ENCODE measurements around the gene ACTG1. TPM values are rescaled to one million over a fixed set of nuclear protein-coding genes. Genes with fewer than 3 reads are reported as not detected.
A peak's percentile ranks its signal among the peaks of the same experiment; 100 is the strongest.

The ACTG1 gene
- total and polyA plus RNA-seq, 12 donors: 290 to 1,180 (median 345) TPM

DNA sequence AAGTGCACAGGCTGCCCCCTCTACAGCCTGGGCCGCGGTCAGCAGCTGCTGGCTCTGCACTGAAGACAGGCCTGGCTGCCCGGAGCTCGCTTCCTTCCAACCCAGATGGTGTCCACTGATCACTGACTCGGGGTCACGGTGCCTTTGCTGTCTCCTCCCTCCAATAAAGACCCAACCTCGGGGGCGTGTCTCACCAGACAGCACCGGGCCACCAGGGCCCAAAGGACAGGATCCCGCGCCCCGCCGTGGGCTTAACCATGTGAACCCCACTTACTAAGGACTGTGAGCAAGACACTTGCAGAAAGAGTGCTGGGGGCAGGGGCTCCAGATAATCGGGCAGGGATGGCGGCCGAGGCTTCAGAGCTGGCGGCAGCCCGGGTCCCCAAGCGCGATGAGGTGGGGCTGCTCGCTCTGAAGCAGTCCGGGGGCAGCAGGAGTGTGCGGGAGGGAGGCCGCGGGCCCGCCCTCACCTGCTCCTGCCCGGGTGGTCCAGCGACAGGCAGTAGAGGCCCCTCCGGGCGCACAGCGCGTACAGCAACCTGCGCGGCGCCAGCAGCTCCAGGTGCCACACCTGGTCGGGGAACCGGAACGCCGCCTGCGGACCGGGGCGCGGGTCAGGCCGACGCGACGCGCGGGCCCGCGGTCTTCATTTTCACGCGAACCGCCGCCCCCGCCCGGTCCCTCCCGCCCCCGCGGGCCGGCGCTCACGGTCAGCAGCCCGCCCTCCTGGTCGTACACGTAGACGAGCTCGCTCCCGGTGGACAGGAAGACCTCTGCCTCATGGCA, 39.1 kb upstream of the ACTG1 start:
- ATAC-seq: peak in 4 of 8 donors; percentile 1 to 30 (median 12)
- DNase-seq: peak in 1 of 2 donors; percentile 27
- peaks cover 17 to 47% (median 41%) of the 10 kb centered on the region in 9 donors for H3K4me1 ChIP-seq
- H3K9me3 ChIP-seq: no peaks in the 10 kb centered on the region
- H3K4me3 ChIP-seq: peak overlapping the region; percentile 78 to 99 (median 96)
- intact Hi-C loops (cut with DNase I): loop anchor here in 1 of 10 donors (5.0 kb wide), 1 partner anchor 34 kb away; no protein-coding TSS in a partner anchor
- peaks cover 0 to 52% (median 22%) of the 10 kb centered on the region in 9 donors for H3K36me3 ChIP-seq
- no peaks in the 10 kb centered on the region for H3K27me3 ChIP-seq
- H3K27ac ChIP-seq: peak overlapping the region; percentile 25 to 95 (median 92)
- 1% methylated on average over 51 to 68 of the region's 69 CpGs for WGBS, 2 donors
- TF ChIP-seq, protein P1, sequence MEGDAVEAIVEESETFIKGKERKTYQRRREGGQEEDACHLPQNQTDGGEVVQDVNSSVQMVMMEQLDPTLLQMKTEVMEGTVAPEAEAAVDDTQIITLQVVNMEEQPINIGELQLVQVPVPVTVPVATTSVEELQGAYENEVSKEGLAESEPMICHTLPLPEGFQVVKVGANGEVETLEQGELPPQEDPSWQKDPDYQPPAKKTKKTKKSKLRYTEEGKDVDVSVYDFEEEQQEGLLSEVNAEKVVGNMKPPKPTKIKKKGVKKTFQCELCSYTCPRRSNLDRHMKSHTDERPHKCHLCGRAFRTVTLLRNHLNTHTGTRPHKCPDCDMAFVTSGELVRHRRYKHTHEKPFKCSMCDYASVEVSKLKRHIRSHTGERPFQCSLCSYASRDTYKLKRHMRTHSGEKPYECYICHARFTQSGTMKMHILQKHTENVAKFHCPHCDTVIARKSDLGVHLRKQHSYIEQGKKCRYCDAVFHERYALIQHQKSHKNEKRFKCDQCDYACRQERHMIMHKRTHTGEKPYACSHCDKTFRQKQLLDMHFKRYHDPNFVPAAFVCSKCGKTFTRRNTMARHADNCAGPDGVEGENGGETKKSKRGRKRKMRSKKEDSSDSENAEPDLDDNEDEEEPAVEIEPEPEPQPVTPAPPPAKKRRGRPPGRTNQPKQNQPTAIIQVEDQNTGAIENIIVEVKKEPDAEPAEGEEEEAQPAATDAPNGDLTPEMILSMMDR (IDR thresholded peaks at IDR 0.05): no peak

DNA sequence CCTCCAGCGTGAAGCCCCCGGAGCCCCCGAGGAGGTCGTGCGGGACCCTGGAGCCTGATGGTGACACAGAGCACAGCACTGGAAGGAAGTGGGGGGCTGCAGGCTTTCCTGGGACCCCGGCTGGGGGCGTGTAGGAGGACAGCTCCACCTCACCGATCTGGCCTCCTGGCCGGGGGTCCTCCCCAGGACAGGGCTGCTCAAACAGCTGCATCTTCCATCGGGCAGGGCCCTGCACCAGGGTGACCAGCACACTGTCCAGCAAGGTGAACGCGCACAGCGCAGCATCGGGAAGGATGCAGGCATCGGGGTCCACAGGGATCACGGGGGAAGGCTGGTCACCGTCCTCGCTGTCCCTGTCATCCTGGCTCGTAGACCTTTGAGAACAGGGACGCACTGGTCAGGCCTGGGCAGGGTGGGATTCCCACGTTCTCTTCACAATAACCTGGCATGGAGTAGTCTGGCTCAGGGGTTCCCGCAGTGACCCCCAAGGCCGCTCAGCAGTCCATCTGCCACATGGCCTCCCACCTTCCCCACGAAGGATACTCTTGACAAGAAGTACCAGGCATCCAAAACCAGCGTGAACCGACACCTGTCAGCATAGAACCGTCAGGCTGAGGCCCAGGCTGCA, 38.3 kb upstream of the ACTG1 start:
- 82 to 83% methylated on average over 27 of the region's 27 CpGs for WGBS, 2 donors
- H3K36me3 ChIP-seq: peaks cover 0 to 52% (median 25%) of the 10 kb centered on the region in 9 donors
- intact Hi-C loops (cut with DNase I): loop anchor here in 1 of 10 donors (5.0 kb wide), 1 partner anchor 34 kb away; no protein-coding TSS in a partner anchor
- H3K4me3 ChIP-seq: peak overlapping the region in 9 of 10 donors; percentile 85 to 99 (median 96)
- DNase-seq (peak in 1 of 2 donors; percentile 12), ATAC-seq (peak in 1 of 8 donors; percentile 3)
- H3K27ac ChIP-seq: peak overlapping the region in 3 of 10 donors; percentile 90 to 94 (median 93)
- H3K9me3 ChIP-seq: no peaks in the 10 kb centered on the region
- TF ChIP-seq, protein P1 (IDR thresholded peaks at IDR 0.05): no peak
- H3K27me3 ChIP-seq: no peaks in the 10 kb centered on the region
- peaks cover 15 to 39% (median 35%) of the 10 kb centered on the region in 9 donors for H3K4me1 ChIP-seq

DNA sequence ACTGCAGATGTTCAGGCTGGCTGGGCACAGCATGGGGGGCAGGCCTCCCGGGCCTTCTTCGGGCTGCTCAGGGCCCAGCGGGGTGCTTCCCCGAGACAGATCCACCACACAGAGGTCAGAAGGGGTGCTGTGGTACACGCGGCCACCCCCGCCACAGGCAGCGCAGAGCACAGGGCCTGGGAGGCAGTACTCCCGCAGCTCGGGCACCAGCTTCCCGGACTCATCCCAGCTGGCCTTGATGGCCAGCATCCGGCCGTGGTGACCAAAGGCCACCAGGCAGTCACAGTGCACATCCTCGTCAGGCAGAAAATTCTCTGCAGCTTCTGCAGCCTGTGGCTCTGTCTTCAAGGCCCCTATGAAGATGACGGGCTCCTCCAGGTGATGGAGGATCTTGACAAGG, 37.7 kb upstream of the ACTG1 start:
- Histone ChIP-seq H3K4me3 (no peak overlapping the region), H3K4me1 (peaks cover 14 to 34% (median 30%) of the 10 kb centered on the region in 9 donors), H3K27me3 (no peaks in the 10 kb centered on the region), H3K9me3 (no peaks in the 10 kb centered on the region), H3K27ac (no peak overlapping the region), H3K36me3 (peaks cover 0 to 57% (median 27%) of the 10 kb centered on the region in 9 donors)
- ATAC-seq (no peak), DNase-seq (no peak)
- TF ChIP-seq, protein P1 (IDR thresholded peaks at IDR 0.05): no peak
- WGBS, 2 donors: 93 to 97% methylated on average over 15 of the region's 15 CpGs
- intact Hi-C loops (cut with DNase I): loop anchor here in 1 of 10 donors (5.0 kb wide), 1 partner anchor 33 kb away; no protein-coding TSS in a partner anchor

DNA sequence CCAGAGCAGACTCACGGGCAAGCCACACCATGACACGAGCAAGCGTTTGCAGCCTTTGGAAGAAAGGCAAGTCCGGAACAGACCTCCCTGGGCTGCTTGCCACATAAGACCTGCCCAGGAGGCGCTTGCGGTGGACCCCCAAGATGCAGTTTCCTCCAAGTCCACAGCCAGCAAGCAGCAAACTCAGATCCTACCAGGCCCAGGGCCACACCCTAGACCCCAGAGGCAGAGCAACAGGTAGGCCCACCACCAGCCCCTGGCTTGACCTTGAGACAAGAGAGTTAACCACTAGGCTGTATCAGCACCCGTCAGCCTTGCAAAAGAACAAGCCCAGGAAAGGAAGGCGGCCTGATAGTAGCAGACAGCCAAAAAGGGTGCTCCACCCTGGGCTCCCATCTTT, 37.2 kb upstream of the ACTG1 start:
- intact Hi-C loops (cut with DNase I): loop anchor here in 1 of 10 donors (5.0 kb wide), 1 partner anchor 33 kb away; no protein-coding TSS in a partner anchor
- 91 to 95% methylated on average over 8 of the region's 8 CpGs for WGBS, 2 donors
- Histone ChIP-seq H3K4me3 (no peak overlapping the region), H3K9me3 (no peaks in the 10 kb centered on the region), H3K27me3 (no peaks in the 10 kb centered on the region), H3K36me3 (peaks cover 0 to 61% (median 32%) of the 10 kb centered on the region in 9 donors), H3K27ac (no peak overlapping the region), H3K4me1 (peaks cover 14 to 34% (median 29%) of the 10 kb centered on the region in 9 donors)
- ATAC-seq (no peak), DNase-seq (no peak)
- TF ChIP-seq, protein P1 (IDR thresholded peaks at IDR 0.05): no peak

Measured in heart right ventricle (tissue), 16 donors.